Effector memory CD4-positive, alpha-beta T cell (primary cell): ENCODE results near the gene SSR2.
A peak's percentile ranks its signal among the peaks of the same experiment; 100 is the strongest.

ENCODE experiments used
- DNase-seq, 3 donors: peaks; one replicate each; pipeline ENCODE4 v3.0.0-alpha.2; 2020
- H3K27ac ChIP-seq: 2 replicates; pipeline ENCODE4 v1.7.0; 2013; ENCODE audit warnings: mild to moderate bottlenecking, low read length, moderate library complexity; ENCODE audit not compliant: insufficient read depth, poor library complexity, severe bottlenecking
- H3K27me3 ChIP-seq: replicated peaks from 2 replicates; pipeline ENCODE4 v1.7.0; 2013; ENCODE audit warnings: mild to moderate bottlenecking, low read length; ENCODE audit not compliant: insufficient read depth, control insufficient read depth, poor library complexity, severe bottlenecking
- H3K36me3 ChIP-seq: 2 replicates; pipeline ENCODE4 v1.7.0; 2013; ENCODE audit warnings: mild to moderate bottlenecking, low read length, moderate library complexity; ENCODE audit not compliant: control insufficient read depth, insufficient read depth
- H3K4me1 ChIP-seq: 2 replicates; pipeline ENCODE4 v1.7.0; 2013; ENCODE audit warnings: low read length, mild to moderate bottlenecking; ENCODE audit not compliant: control insufficient read depth, insufficient read depth, poor library complexity, severe bottlenecking
- H3K4me3 ChIP-seq: 2 replicates; pipeline ENCODE4 v1.7.0; 2013; ENCODE audit warnings: low read length, low read depth, mild to moderate bottlenecking; ENCODE audit not compliant: insufficient read depth, poor library complexity, severe bottlenecking
- H3K9me3 ChIP-seq: 2 replicates; pipeline ENCODE4 v1.7.0; 2013; ENCODE audit warnings: mild to moderate bottlenecking, low read length, moderate library complexity; ENCODE audit not compliant: control insufficient read depth

The SSR2 gene

GRCh38 chr1:156014829-156015228, 5.9 kb downstream of the SSR2 start:
- peaks cover 57% of the 10 kb centered on the region for H3K36me3 ChIP-seq
- DNase-seq = no peak

GRCh38 chr1:156012051-156012817, 8.5 kb downstream of the SSR2 start:
- no peaks in the 10 kb centered on the region for H3K27me3 ChIP-seq
- H3K36me3 ChIP-seq = peaks cover 60% of the 10 kb centered on the region
- no peak overlapping the region for H3K27ac ChIP-seq
- H3K4me1 ChIP-seq = no peaks in the 10 kb centered on the region
- H3K9me3 ChIP-seq = no peaks in the 10 kb centered on the region
- DNase-seq = no peak
- H3K4me3 ChIP-seq = no peak overlapping the region

More at GRCh38 chr1:156014829-156015228, 5.9 kb downstream of the SSR2 start:
- H3K27ac ChIP-seq = no peak overlapping the region
- no peak overlapping the region for H3K4me3 ChIP-seq
- no peaks in the 10 kb centered on the region for H3K27me3 ChIP-seq
- peaks cover 1% of the 10 kb centered on the region for H3K4me1 ChIP-seq
- no peaks in the 10 kb centered on the region for H3K9me3 ChIP-seq

GRCh38 chr1:156009404-156009803, 11.3 kb downstream of the SSR2 start:
- Histone ChIP-seq H3K4me3 (no peak overlapping the region), H3K27me3 (no peaks in the 10 kb centered on the region), H3K9me3 (no peaks in the 10 kb centered on the region), H3K36me3 (peaks cover 53% of the 10 kb centered on the region), H3K27ac (no peak overlapping the region), H3K4me1 (peaks cover 10% of the 10 kb centered on the region)
- DNase-seq = no peak

GRCh38 chr1:156006666-156007376, 13.9 kb downstream of the SSR2 start:
- no peaks in the 10 kb centered on the region for H3K27me3 ChIP-seq
- H3K27ac ChIP-seq = no peak overlapping the region
- DNase-seq = no peak
- H3K4me3 ChIP-seq = no peak overlapping the region
- peaks cover 33% of the 10 kb centered on the region for H3K36me3 ChIP-seq
- H3K9me3 ChIP-seq = no peaks in the 10 kb centered on the region
- peaks cover 10% of the 10 kb centered on the region for H3K4me1 ChIP-seq

GRCh38 chr1:156004843-156005584, 15.7 kb downstream of the SSR2 start:
- H3K4me1 ChIP-seq = peaks cover 10% of the 10 kb centered on the region
- peak in 1 of 3 donors; percentile 4 for DNase-seq
- H3K36me3 ChIP-seq = peaks cover 15% of the 10 kb centered on the region
- no peak overlapping the region for H3K4me3 ChIP-seq
- peak overlapping the region; percentile 31 for H3K27ac ChIP-seq
- no peaks in the 10 kb centered on the region for H3K27me3 ChIP-seq
- no peaks in the 10 kb centered on the region for H3K9me3 ChIP-seq

- Histone ChIP-seq H3K27ac (no peak overlapping the region), H3K4me1 (peaks cover 10% of the 10 kb centered on the region)
- DNase-seq = no peak
These were observed 16.9 kb downstream of the SSR2 start for GRCh38 chr1:156003923-156004188.

GRCh38 chr1:156002188-156002911, 18.4 kb downstream of the SSR2 start:
- Histone ChIP-seq H3K4me1 (peaks cover 10% of the 10 kb centered on the region), H3K9me3 (no peaks in the 10 kb centered on the region), H3K4me3 (no peak overlapping the region), H3K36me3 (peaks cover 6% of the 10 kb centered on the region), H3K27me3 (no peaks in the 10 kb centered on the region), H3K27ac (no peak overlapping the region)
- no peak for DNase-seq

More at GRCh38 chr1:156003923-156004188, 16.9 kb downstream of the SSR2 start:
- Histone ChIP-seq H3K27me3 (no peaks in the 10 kb centered on the region), H3K9me3 (no peaks in the 10 kb centered on the region), H3K4me3 (no peak overlapping the region), H3K36me3 (peaks cover 6% of the 10 kb centered on the region)

- no peaks in the 10 kb centered on the region for H3K9me3 ChIP-seq
- H3K4me1 ChIP-seq = peaks cover 10% of the 10 kb centered on the region
- DNase-seq = no peak
- no peak overlapping the region for H3K27ac ChIP-seq
- peaks cover 1% of the 10 kb centered on the region for H3K36me3 ChIP-seq
- no peak overlapping the region for H3K4me3 ChIP-seq
- H3K27me3 ChIP-seq = no peaks in the 10 kb centered on the region
These were observed 19.0 kb downstream of the SSR2 start for GRCh38 chr1:156001662-156002171.

GRCh38 chr1:156001021-156001661, 19.6 kb downstream of the SSR2 start:
- Histone ChIP-seq H3K27ac (no peak overlapping the region), H3K36me3 (no peaks in the 10 kb centered on the region), H3K4me1 (peaks cover 10% of the 10 kb centered on the region), H3K9me3 (no peaks in the 10 kb centered on the region), H3K4me3 (no peak overlapping the region), H3K27me3 (no peaks in the 10 kb centered on the region)
- no peak for DNase-seq
